HEK293 (cell line): ENCODE data around the gene MYO1G.
A peak's percentile ranks its signal among the peaks of the same experiment; 100 is the strongest.

Source experiments
- CTCF ChIA-PET: fragments of 350-600 bp; formaldehyde crosslinking; extraction: SDS; loops from one replicate; lab custom pipeline; 2021; ENCODE audit warnings: antibody characterized with exemption; lab: Yijun Ruan, JAX
- POLR2A ChIA-PET: fragments of 300-600 bp; formaldehyde crosslinking; extraction: SDS; loops from one replicate; lab custom pipeline; 2020; ENCODE audit warnings: antibody characterized with exemption, inconsistent platforms; lab: Yijun Ruan, JAX
- H3K27ac ChIP-seq: fragments of 200-500 bp; sonication (Bioruptor generic); 2 replicates; pipeline ENCODE4 v1.5.1; 2014; ENCODE audit warnings: low read depth, low read length, control low read depth, inconsistent platforms; ENCODE audit errors: extremely low read depth
- H3K36me3 ChIP-seq, 2 experiments: fragments of 200-500 bp in 1 of 2; sonication (Bioruptor generic) in 1 of 2; 1 replicate in 1 of 2; 2 replicates in 1 of 2; pipeline ENCODE4 v1.5.1; 2014 to 2017; ENCODE audit warnings: inconsistent platforms in 2 of 2, low read length in 2 of 2; ENCODE audit not compliant: control insufficient read depth in 2 of 2, insufficient read depth in 1 of 2
- H3K4me1 ChIP-seq: fragments of 200-500 bp; sonication (Bioruptor generic); 2 replicates; pipeline ENCODE4 v1.5.1; 2014; ENCODE audit warnings: mild to moderate bottlenecking, low read length, inconsistent platforms; ENCODE audit not compliant: control insufficient read depth, insufficient read depth
- H3K4me3 ChIP-seq: 2 replicates; pipeline ENCODE4 v1.5.1; 2011; ENCODE audit warnings: low read depth, mild to moderate bottlenecking, control low read depth, low read length, moderate library complexity
- H3K9me3 ChIP-seq: fragments of 200-500 bp; sonication (Bioruptor generic); 2 replicates; pipeline ENCODE4 v1.5.1; 2014; ENCODE audit warnings: low read depth, low read length, inconsistent platforms; ENCODE audit not compliant: control insufficient read depth, insufficient read depth
- EGR2 ChIP-seq: fragments of 450-650 bp; formaldehyde crosslinking; IDR thresholded peaks from 2 replicates; pipeline ENCODE4 v1.5.1; 2016; ENCODE audit warnings: low read depth, missing biosample characterization, missing genetic modification characterization
- FEZF1 ChIP-seq: fragments of 450-650 bp; formaldehyde crosslinking; IDR thresholded peaks from 2 replicates; pipeline ENCODE4 v1.5.1; 2016; ENCODE audit warnings: missing biosample characterization, missing genetic modification characterization
- KLF1 ChIP-seq: fragments of 450-650 bp; formaldehyde crosslinking; IDR thresholded peaks from 2 replicates; pipeline ENCODE4 v1.5.1; 2016; ENCODE audit warnings: missing biosample characterization, missing genetic modification characterization
- KLF10 ChIP-seq: fragments of 450-650 bp; IDR thresholded peaks from 2 replicates; pipeline ENCODE4 v1.5.1; 2018; ENCODE audit warnings: missing biosample characterization, mild to moderate bottlenecking, missing genetic modification characterization
- KLF9 ChIP-seq: fragments of 450-650 bp; formaldehyde crosslinking; IDR thresholded peaks from 2 replicates; pipeline ENCODE4 v1.5.1; 2016; ENCODE audit warnings: missing biosample characterization, missing genetic modification characterization, low read depth
- REST ChIP-seq: fragments of 450-650 bp; formaldehyde crosslinking; IDR thresholded peaks from 2 replicates; pipeline ENCODE4 v1.5.1; 2016; ENCODE audit warnings: missing biosample characterization, missing genetic modification characterization
- YY2 ChIP-seq: fragments of 450-650 bp; formaldehyde crosslinking; IDR thresholded peaks from 2 replicates; pipeline ENCODE4 v1.5.1; 2016; ENCODE audit warnings: missing biosample characterization, missing genetic modification characterization
- ZBTB21 ChIP-seq: fragments of 450-650 bp; formaldehyde crosslinking; IDR thresholded peaks from 2 replicates; pipeline ENCODE4 v1.5.1; 2017; ENCODE audit warnings: missing biosample characterization, missing genetic modification characterization
- ZBTB6 ChIP-seq: fragments of 450-650 bp; formaldehyde crosslinking; IDR thresholded peaks from 2 replicates; pipeline ENCODE4 v1.5.1; 2017; ENCODE audit warnings: missing biosample characterization, missing genetic modification characterization
- ZFP37 ChIP-seq: fragments of 450-650 bp; formaldehyde crosslinking; IDR thresholded peaks from 2 replicates; pipeline ENCODE4 v1.5.1; 2016; ENCODE audit warnings: missing biosample characterization, missing genetic modification characterization
- ZNF311 ChIP-seq: fragments of 450-650 bp; formaldehyde crosslinking; IDR thresholded peaks from 2 replicates; pipeline ENCODE4 v1.5.1; 2017; ENCODE audit warnings: missing biosample characterization, missing genetic modification characterization, borderline replicate concordance
- ZNF350 ChIP-seq: fragments of 450-650 bp; formaldehyde crosslinking; IDR thresholded peaks from 2 replicates; pipeline ENCODE4 v1.5.0; 2017; ENCODE audit warnings: missing biosample characterization, mild to moderate bottlenecking, missing genetic modification characterization
- ZNF366 ChIP-seq: fragments of 450-650 bp; formaldehyde crosslinking; conservative IDR thresholded peaks from 2 replicates; pipeline ENCODE4 v1.5.1; 2016; ENCODE audit warnings: missing biosample characterization, missing genetic modification characterization
- ZNF37A ChIP-seq: fragments of 450-650 bp; IDR thresholded peaks from 2 replicates; pipeline ENCODE4 v1.5.1; 2018; ENCODE audit warnings: missing biosample characterization, missing genetic modification characterization
- ZNF433 ChIP-seq: fragments of 450-650 bp; formaldehyde crosslinking; IDR thresholded peaks from 2 replicates; pipeline ENCODE4 v1.5.1; 2016; ENCODE audit warnings: missing biosample characterization, missing genetic modification characterization, low read depth
- ZNF585B ChIP-seq: fragments of 450-650 bp; formaldehyde crosslinking; IDR thresholded peaks from 2 replicates; pipeline ENCODE4 v1.5.1; 2016; ENCODE audit warnings: missing biosample characterization, missing genetic modification characterization
- ZNF664 ChIP-seq: fragments of 450-650 bp; formaldehyde crosslinking; IDR thresholded peaks from 2 replicates; pipeline ENCODE4 v1.5.1; 2016; ENCODE audit warnings: missing biosample characterization, missing genetic modification characterization
- ZNF792 ChIP-seq: fragments of 450-650 bp; formaldehyde crosslinking; IDR thresholded peaks from 2 replicates; pipeline ENCODE4 v1.5.1; 2016; ENCODE audit warnings: missing biosample characterization, missing genetic modification characterization
- TF ChIP-seq, protein P1 (sequence below): fragments of 450-650 bp; formaldehyde crosslinking; IDR thresholded peaks from 2 replicates; pipeline ENCODE4 v1.5.1; 2016; ENCODE audit warnings: missing biosample characterization, missing genetic modification characterization
- TF ChIP-seq, protein P2 (sequence below): fragments of 450-650 bp; formaldehyde crosslinking; IDR thresholded peaks from 2 replicates; pipeline ENCODE4 v1.5.1; 2017; ENCODE audit warnings: missing biosample characterization, missing genetic modification characterization

The MYO1G gene

GRCh38 chr7:44966731-44967538 lies 11.9 kb downstream of the MYO1G start:
- Histone ChIP-seq H3K4me1 (no peaks in the 10 kb centered on the region), H3K36me3 (no peaks in the 10 kb centered on the region), H3K4me3 (no peak overlapping the region), H3K27ac (no peak overlapping the region), H3K9me3 (no peaks in the 10 kb centered on the region)
- CTCF ChIA-PET = no interaction called here
- TF ChIP-seq, protein P1, sequence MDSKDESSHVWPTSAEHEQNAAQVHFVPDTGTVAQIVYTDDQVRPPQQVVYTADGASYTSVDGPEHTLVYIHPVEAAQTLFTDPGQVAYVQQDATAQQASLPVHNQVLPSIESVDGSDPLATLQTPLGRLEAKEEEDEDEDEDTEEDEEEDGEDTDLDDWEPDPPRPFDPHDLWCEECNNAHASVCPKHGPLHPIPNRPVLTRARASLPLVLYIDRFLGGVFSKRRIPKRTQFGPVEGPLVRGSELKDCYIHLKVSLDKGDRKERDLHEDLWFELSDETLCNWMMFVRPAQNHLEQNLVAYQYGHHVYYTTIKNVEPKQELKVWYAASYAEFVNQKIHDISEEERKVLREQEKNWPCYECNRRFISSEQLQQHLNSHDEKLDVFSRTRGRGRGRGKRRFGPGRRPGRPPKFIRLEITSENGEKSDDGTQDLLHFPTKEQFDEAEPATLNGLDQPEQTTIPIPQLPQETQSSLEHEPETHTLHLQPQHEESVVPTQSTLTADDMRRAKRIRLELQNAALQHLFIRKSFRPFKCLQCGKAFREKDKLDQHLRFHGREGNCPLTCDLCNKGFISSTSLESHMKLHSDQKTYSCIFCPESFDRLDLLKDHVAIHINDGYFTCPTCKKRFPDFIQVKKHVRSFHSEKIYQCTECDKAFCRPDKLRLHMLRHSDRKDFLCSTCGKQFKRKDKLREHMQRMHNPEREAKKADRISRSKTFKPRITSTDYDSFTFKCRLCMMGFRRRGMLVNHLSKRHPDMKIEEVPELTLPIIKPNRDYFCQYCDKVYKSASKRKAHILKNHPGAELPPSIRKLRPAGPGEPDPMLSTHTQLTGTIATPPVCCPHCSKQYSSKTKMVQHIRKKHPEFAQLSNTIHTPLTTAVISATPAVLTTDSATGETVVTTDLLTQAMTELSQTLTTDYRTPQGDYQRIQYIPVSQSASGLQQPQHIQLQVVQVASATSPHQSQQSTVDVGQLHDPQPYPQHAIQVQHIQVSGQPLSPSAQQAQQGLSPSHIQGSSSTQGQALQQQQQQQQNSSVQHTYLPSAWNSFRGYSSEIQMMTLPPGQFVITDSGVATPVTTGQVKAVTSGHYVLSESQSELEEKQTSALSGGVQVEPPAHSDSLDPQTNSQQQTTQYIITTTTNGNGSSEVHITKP (tag by site-specific recombination) = peak; percentile 63
- TF ChIP-seq KLF9 (tag by site-specific recombination) (peak; percentile 61), KLF1 (tag by site-specific recombination) (peak; percentile 92), ZNF585B (tag by site-specific recombination) (no peak), KLF10 (peak; percentile 61; the same call in 1 of the 2 replicates), EGR2 (no peak), ZNF37A (no peak)
- POLR2A ChIA-PET = no interaction called here

DNA sequence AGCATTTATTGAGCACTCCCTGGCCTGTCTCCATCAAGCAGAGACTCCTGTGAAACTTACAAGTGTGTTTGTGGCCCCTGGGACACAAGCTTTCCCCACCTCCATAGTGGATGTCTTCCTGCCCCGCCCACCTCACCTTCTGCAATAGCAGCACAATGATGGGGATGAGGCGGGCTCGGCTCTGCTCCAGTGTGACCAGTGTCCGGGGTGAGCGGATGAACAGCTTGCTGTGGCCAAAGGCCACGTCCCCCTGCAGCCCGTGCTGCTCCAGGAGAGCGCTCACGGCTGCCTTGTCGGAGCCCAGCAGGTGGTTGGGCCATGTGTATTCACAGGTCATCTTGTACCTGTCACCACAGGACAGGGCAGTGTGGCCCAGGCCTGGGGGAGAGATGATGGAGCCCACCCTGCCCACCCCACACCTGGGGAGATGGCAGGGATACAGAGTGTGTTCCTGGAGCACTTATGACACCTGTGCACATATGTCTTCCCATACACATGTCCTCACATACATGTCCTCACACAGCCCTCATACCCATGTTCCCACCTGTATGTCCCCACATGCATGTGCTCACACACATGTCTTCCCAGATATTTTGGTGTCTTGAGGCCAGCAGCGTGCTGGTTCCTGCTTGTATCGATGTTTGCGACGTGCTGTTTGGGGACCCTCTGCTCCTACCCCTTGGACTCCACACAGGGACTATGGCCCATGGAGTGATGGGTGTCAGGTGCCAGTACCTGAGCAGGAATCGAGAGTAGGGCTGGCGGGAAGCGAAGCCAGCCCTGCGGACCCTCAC lies 12.7 kb downstream of the MYO1G start:
- H3K4me3 ChIP-seq = no peak overlapping the region
- H3K36me3 ChIP-seq = no peaks in the 10 kb centered on the region
- no peaks in the 10 kb centered on the region for H3K9me3 ChIP-seq
- no peaks in the 10 kb centered on the region for H3K4me1 ChIP-seq
- TF ChIP-seq ZBTB6 (no peak), ZNF664 (tag by site-specific recombination) (no peak)
- no peak overlapping the region for H3K27ac ChIP-seq
- ChIA-PET CTCF (no interaction called here), POLR2A (no interaction called here)

DNA sequence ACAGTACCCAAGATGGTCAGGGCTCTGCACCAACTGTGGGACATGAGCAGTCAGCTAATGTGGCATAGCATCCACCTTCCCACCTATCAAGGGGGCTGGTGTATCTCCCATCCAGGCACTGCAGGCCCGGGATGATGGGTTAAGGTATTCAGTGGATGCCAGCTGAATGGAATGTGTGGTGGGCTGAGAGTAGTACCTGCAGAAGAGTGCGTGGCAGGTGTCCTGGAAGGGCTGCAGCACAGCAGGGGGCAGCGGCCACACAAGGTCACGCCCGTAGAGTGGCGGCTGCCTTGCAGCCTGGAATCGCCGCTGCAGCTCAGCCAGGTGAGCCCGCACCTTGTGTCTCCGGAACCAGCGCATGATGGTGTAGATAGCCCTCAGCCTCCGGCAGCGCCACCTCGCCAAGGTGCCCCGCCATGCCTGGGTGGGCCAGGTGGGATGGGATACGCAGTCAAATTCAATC lies 13.3 kb downstream of the MYO1G start:
- H3K36me3 ChIP-seq = no peaks in the 10 kb centered on the region
- CTCF ChIA-PET = interaction anchor here (2.9 kb wide), 1 partner anchor 8 kb away, joined by 18 read pairs; no protein-coding TSS in a partner anchor
- POLR2A ChIA-PET = no interaction called here
- TF ChIP-seq FEZF1 (tag by site-specific recombination) (no peak), ZFP37 (tag by site-specific recombination) (no peak), ZNF366 (tag by site-specific recombination) (no peak), REST (tag by site-specific recombination) (no peak), ZNF433 (tag by site-specific recombination) (no peak), ZNF311 (tag by site-specific recombination) (no peak), ZNF792 (no peak), ZBTB21 (tag by site-specific recombination) (no peak), YY2 (tag by site-specific recombination) (no peak), ZNF350 (tag by site-specific recombination) (no peak)
- TF ChIP-seq, protein P2, sequence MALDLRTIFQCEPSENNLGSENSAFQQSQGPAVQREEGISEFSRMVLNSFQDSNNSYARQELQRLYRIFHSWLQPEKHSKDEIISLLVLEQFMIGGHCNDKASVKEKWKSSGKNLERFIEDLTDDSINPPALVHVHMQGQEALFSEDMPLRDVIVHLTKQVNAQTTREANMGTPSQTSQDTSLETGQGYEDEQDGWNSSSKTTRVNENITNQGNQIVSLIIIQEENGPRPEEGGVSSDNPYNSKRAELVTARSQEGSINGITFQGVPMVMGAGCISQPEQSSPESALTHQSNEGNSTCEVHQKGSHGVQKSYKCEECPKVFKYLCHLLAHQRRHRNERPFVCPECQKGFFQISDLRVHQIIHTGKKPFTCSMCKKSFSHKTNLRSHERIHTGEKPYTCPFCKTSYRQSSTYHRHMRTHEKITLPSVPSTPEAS (tag by site-specific recombination) = no peak

More for the DNA sequence above, 13.3 kb downstream of the MYO1G start:
- Histone ChIP-seq H3K4me3 (no peak overlapping the region), H3K27ac (no peak overlapping the region), H3K9me3 (no peaks in the 10 kb centered on the region), H3K4me1 (no peaks in the 10 kb centered on the region)
